Lower leg skin (tissue), 4 donors: Measurements from ENCODE around the gene LMNB1. TPM values are rescaled to one million over a fixed set of nuclear protein-coding genes. Genes with fewer than 3 reads are reported as not detected.
"Not testable (repeated sequence)": the region's sequence is repeated elsewhere in the genome, so short reads cannot be mapped to it uniquely, and the experiment has no call there.

ENCODE experiments used
- DNase-seq, 2 donors: peaks; one replicate each; pipeline ENCODE4 v3.0.0-alpha.2; 2019; ENCODE audit warnings: low spot score in 2 of 2
- H3K4me3 ChIP-seq: fragments of 200-600 bp; sonication (generic); 2 replicates; pipeline ENCODE4 v1.5.1; 2017; ENCODE audit warnings: mild to moderate bottlenecking, low read depth; ENCODE audit not compliant: poor library complexity, severe bottlenecking
- POLR2A ChIP-seq, 2 donors: fragments of 450-650 bp; IDR thresholded peaks; one replicate each; pipeline ENCODE4 v1.6.1; 2016 to 2017; ENCODE audit warnings: antibody characterized with exemption in 2 of 2, mild to moderate bottlenecking in 1 of 2, moderate library complexity in 1 of 2
- WGBS, 2 donors: methylation state at CpG; one replicate each; pipeline ENCODE4 v1.1.5; 2018; 5-methylcytosine and 5-hydroxymethylcytosine counted together
- intact Hi-C: fragments of 100-400 bp; cut with DNase I; formaldehyde crosslinking; loops from one replicate; pipeline ENCODE4 v1.15.0; 2023; ENCODE audit warnings: low total_unique reads
- total RNA-seq, 4 donors: library from RNA; depleted of rRNA; stranded (reverse); fragments of >200 nt; gene quantifications; one replicate each; pipeline ENCODE4 v1.1.0, GENCODE V29; 2016
- TF ChIP-seq, protein P1 (sequence below), 3 donors: fragments of 450-650 bp; IDR thresholded peaks; one replicate each; pipeline ENCODE4 v1.5.1; 2016; ENCODE audit warnings: antibody characterized with exemption in 3 of 3, mild to moderate bottlenecking in 3 of 3, moderate library complexity in 2 of 3

LMNB1 gene
- total RNA-seq, 4 donors from 2014 or later: 9.2 to 20.7 (median 9.9) TPM

DNA sequence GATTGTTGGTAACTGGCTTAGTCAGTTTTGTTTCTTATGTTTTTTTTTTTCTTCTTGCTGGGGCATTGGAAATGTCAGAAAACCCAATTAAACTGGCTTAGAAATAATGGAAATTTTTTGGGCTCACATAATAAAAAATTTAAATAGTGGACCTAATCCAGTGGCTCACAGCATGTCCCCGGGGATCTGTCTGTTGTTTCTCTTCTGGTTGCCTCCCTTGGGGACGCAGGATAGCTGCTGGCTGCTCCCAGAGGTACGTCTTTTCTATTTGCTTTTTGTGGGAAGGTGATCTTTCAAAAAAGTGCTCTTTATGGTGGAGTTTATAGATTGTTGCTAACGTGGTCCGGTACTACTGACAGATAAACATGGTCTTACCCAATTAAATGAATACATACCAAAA lies 52.2 kb downstream of the LMNB1 start:
- TF ChIP-seq, protein P1, sequence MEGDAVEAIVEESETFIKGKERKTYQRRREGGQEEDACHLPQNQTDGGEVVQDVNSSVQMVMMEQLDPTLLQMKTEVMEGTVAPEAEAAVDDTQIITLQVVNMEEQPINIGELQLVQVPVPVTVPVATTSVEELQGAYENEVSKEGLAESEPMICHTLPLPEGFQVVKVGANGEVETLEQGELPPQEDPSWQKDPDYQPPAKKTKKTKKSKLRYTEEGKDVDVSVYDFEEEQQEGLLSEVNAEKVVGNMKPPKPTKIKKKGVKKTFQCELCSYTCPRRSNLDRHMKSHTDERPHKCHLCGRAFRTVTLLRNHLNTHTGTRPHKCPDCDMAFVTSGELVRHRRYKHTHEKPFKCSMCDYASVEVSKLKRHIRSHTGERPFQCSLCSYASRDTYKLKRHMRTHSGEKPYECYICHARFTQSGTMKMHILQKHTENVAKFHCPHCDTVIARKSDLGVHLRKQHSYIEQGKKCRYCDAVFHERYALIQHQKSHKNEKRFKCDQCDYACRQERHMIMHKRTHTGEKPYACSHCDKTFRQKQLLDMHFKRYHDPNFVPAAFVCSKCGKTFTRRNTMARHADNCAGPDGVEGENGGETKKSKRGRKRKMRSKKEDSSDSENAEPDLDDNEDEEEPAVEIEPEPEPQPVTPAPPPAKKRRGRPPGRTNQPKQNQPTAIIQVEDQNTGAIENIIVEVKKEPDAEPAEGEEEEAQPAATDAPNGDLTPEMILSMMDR (IDR thresholded peaks at IDR 0.05): no peak
- TF ChIP-seq POLR2A (IDR thresholded peaks at IDR 0.05): no peak
- intact Hi-C loops: no loop called here
- WGBS, 2 donors: 92 to 94% methylated on average over 5 of the region's 5 CpGs
- no peak for DNase-seq
- no peak overlapping the region for H3K4me3 ChIP-seq

DNA sequence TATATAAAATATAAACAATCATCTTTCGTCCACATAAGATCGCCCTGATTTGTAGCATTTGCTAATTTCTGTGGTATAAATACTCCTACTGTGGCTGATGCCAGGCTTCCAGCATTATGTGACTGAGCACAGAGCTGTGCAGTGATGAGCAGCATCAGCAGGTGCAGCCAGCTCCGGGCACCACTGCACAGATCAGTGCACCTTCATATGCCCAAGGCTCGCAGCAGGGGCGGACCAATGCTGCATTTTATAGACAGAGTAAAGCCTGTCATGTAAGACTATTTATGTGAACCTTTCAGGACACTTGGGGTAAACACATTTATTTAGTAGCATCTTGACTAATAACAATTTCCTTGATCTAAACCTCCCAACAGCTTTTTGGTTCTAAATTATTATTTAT lies 53.1 kb downstream of the LMNB1 start:
- intact Hi-C loops: no loop called here
- 89 to 95% methylated on average over 5 of the region's 5 CpGs for WGBS, 2 donors
- DNase-seq: no peak
- H3K4me3 ChIP-seq: no peak overlapping the region
- TF ChIP-seq POLR2A (IDR thresholded peaks at IDR 0.05): no peak
- TF ChIP-seq, protein P1 (IDR thresholded peaks at IDR 0.05): no peak

DNA sequence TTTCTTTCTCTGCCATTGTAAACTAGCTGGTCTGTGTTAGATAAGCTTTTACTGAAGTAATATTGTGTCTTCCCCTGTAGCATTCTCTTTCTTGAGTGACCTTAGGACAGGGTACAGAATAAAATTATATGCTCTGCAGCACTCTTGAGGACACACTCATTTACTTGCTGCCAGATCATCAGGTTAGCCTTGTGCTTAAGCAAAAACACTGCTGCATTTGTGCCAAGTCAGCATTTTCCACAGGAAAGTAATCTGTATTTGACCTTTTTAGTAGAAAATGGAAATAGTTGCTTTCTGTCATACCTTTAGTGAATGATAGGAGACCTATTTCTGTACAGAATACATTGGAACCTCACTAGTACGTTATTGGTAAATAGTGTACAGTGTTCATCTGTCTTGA lies 54.2 kb downstream of the LMNB1 start:
- H3K4me3 ChIP-seq: no peak overlapping the region
- 91 to 97% methylated on average over 1 of the region's 1 CpG for WGBS, 2 donors
- no peak for DNase-seq
- no peak for TF ChIP-seq POLR2A (IDR thresholded peaks at IDR 0.05)
- TF ChIP-seq, protein P1 (IDR thresholded peaks at IDR 0.05): no peak
- intact Hi-C loops: no loop called here

DNA sequence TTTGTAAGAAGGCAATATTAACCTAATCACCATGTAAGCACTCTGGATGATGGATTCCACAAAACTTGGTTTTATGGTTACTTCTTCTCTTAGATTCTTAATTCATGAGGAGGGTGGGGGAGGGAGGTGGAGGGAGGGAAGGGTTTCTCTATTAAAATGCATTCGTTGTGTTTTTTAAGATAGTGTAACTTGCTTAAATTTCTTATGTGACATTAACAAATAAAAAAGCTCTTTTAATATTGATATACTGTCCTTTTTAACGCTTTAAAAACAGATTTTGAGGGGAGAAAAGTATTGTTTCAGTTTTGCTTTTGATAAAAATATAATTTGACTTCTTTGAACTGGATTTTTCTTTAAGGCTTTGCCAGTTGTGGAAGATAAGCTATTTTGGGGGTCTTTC lies 59.8 kb downstream of the LMNB1 start:
- WGBS, 2 donors: 87 to 91% methylated on average over 2 of the region's 2 CpGs
- TF ChIP-seq, protein P1 (IDR thresholded peaks at IDR 0.05): no peak
- no peak for TF ChIP-seq POLR2A (IDR thresholded peaks at IDR 0.05)
- intact Hi-C loops: no loop called here
- no peak overlapping the region for H3K4me3 ChIP-seq
- DNase-seq: no peak

DNA sequence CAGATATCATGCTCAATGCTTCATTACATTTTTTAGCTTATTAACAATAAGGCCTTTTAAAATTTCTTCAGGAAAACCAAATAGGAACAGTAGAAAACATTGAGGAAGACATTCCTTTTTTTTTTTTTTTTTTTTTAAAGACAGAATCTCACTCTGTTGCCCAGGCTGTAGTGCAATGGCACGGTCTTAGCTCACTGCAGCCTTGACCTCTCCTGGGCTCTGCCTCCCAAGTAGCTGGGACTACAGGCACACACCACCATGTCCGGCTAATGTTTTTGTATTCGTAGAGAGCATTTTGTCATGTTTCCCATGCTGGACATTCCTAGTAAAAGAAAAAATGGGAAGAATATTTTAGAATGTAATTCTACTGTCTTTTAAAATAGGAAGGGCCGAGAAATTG lies 60.3 kb downstream of the LMNB1 start:
- intact Hi-C loops: no loop called here
- WGBS, 2 donors: 96 to 99% methylated on average over 4 of the region's 4 CpGs
- DNase-seq: no peak
- H3K4me3 ChIP-seq: no peak overlapping the region
- TF ChIP-seq, protein P1 (IDR thresholded peaks at IDR 0.05): no peak
- TF ChIP-seq POLR2A (IDR thresholded peaks at IDR 0.05): no peak

DNA sequence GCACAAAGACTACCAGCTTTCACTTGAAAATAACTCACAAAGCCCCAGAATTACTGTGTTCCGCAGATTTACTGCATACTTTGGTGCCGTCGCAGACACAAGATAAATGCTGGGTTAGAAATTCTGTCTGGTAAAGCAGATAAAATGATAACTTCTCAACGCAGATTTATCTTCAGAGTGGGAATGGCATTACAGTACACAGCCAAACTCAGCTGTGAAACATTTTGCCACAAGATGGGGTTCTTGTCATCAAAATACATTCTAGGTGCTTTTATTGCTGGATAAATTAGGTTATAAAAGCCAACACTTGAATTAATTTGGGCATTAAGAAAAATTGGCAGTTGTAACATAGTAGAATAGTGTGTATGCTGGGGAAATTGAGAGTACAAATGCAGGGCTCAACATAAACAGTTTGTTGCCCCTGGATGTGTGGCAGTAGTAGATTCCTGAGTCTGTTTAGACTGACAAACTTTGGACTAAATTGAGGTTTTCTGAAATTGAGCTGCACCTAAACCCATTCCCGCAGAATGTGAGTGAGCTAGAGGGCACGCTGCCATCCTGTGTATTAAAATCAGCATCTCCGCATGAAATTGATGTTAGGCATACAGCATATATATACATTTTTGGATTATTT lies 61.1 kb downstream of the LMNB1 start:
- 78 to 79% methylated on average over 7 of the region's 7 CpGs for WGBS, 2 donors
- intact Hi-C loops: no loop called here
- DNase-seq: no peak
- H3K4me3 ChIP-seq: no peak overlapping the region
- TF ChIP-seq POLR2A (IDR thresholded peaks at IDR 0.05): no peak
- TF ChIP-seq, protein P1 (IDR thresholded peaks at IDR 0.05): no peak

DNA sequence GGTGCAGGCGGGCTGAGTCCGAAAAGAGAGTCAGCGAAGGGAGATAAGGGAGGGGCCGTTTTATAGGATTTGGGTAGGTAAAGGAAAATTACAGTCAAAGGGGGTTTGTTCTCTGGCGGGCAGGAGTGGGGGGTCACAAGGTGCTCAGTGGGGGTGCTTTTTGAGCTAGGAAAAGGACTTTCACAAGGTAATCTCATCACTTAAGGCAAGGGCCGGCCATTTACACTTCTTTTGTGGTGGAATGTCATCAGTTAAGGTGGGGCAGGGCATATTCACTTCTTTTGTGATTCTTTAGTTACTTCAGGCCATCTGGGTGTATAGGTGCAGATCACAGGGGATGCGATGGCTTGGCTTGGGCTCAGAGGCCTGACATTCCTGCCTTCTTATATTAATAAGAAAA lies 62.5 kb downstream of the LMNB1 start:
- intact Hi-C loops, DNase-seq, H3K4me3 ChIP-seq: not testable (repeated sequence)
- 96% methylated on average over 7 of the region's 7 CpGs for WGBS, 2 donors

DNA sequence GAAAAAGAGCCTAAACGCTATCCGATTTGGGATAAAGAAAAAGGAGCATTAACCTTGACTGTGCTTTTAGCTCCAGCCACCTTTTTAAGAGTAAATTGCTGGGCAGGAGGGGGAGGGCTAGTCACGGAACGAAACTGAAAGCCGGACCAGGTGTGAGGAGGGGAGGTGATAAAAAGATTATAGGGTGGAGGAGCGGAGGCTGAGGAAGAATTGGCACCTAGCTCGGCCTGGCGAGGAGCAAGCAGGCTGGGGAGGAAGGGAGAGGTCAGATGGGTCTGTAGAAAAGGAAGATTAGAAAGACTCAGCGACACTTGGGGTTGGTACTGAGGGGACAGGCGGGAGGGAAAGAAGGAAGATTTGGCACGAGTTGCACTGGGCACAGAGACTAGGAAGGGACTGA lies 66.4 kb downstream of the LMNB1 start:
- 67 to 71% methylated on average over 11 of the region's 11 CpGs for WGBS, 2 donors
- DNase-seq, H3K4me3 ChIP-seq, intact Hi-C loops: not testable (repeated sequence)
